HG03342 (cell line): ENCODE data around the gene GLIPR2.

Source experiments
- ATAC-seq: cut with Tn5 transposase; IDR thresholded peaks from one replicate; pipeline ENCODE4 v1.9.1; 2021; ENCODE audit warnings: mild to moderate bottlenecking, moderate library complexity; ENCODE audit not compliant: unreplicated experiment

GLIPR2 gene

DNA sequence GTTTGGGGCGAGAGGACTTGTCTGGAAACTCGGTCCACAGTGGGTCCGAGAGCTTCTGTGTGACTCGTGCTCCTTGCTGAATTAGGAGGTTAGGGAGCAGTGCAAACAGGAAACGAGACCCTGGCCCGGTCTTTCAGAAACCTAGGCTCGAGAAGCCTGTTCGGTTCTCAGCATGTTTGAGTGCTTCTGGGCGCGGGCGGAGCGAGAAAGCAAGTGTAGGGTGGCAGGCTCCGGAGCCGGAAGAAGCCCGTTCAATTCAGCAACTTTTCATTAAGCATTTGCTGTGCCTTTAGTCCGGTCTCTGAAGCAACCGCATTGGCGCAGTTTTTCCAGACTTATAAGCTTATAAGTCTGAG, 54.7 kb downstream of the GLIPR2 start:
- no peak for ATAC-seq

DNA sequence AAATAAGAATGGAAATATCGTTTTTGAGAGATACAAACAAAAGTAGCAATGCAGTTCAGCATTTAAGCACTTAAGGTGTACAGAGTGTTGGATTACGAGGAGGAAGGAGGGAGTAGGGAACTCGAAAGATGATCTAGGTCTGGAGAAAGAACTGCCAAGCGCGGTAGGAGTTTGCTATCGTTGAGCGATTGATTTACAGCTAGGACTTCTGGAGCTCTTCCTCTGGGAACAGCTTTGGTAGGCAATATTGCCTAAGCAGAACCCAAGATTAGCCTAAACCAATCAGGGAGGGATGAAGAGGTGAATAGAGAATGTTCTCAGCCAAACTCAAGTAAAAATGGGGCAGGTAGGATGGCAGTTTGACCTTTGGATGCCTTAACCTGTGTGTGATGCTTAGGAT, 55.2 kb downstream of the GLIPR2 start:
- no peak for ATAC-seq

- no peak for ATAC-seq
Observed at GRCh38 chr9:36192196-36192595, 55.7 kb downstream of the GLIPR2 start.

- no peak for ATAC-seq
Observed at GRCh38 chr9:36193023-36193422, 56.5 kb downstream of the GLIPR2 start.

DNA sequence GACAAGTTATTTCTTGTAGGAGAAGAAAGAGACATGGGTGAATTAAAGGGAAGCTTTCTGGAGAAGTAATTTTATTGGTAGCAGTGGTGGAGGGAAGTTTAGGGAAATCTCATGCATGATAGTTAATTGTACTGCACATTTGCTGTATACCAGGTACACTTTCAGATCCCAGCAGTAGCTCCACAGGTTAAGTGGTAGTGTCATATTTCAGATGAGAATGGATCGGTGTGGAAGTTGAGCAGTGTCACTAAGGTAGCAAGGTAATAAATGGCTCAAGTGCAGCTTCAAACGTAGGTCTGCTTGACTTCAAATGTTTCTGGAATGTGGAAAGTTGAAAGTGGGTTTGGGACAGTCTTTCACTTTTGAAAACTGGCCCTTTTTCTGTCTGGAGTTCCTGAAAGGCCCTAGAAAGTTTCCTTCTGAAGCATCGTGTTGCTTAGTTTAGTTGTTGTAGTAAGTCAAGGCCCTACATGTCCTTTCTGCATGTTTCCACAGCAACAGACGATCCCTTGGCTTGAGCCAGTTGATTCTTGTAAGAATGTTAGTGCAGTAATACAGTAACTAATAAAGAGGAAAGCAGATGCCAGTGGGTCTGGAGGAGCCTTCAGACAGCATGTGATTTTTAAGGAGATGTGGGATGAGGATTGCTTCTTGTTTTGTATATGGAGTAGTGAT, 57.9 kb downstream of the GLIPR2 start:
- no peak for ATAC-seq

- no peak for ATAC-seq
Observed at GRCh38 chr9:36204906-36205547, 68.5 kb downstream of the GLIPR2 start.

GRCh38 chr9:36207016-36207415, 70.5 kb downstream of the GLIPR2 start:
- ATAC-seq: no peak

DNA sequence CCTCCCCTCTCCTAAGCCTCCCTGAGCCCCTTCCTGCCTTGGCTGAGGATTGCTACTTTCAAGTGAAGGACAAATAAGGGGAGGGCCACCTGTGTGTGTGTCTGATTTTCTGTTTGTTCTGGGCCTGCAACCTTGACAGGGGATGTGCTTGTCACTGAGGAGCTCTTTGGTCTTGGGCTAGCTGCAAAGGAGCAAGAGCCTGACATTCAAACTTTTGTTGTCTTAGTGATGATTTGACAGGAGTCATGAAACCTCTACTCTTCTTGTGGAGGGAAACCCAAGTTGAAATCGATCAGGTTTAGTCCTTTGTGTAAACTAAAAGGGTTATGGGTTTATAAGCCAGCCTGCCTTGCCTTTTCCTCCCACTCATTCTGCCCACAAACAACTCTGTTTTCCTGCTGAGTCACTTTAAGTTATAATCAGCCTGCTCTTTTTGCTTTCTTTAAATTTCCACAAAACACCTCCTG, 71.0 kb downstream of the GLIPR2 start:
- ATAC-seq: no peak

GRCh38 chr9:36208521-36209253, 72.2 kb downstream of the GLIPR2 start:
- no peak for ATAC-seq

DNA sequence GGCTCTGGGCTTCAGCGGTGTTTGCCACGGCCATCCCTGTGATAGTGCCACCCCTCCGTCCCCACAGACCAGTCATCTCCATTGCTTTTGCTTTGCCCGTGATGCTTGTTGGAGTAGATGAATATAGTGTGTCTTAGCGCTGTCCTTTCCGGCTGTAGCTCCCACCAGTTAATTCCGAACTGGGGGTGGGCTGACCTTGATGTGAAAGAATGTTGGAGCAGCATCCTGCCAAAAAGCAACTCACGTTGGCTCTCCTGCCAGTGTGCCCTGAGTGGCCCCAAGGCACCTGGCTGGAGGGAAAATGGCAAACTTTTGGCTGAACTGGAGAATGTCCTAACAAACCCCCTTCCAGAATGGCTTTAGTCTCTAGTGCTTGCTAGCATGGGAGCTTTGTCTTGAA, 74.2 kb downstream of the GLIPR2 start:
- no peak for ATAC-seq

DNA sequence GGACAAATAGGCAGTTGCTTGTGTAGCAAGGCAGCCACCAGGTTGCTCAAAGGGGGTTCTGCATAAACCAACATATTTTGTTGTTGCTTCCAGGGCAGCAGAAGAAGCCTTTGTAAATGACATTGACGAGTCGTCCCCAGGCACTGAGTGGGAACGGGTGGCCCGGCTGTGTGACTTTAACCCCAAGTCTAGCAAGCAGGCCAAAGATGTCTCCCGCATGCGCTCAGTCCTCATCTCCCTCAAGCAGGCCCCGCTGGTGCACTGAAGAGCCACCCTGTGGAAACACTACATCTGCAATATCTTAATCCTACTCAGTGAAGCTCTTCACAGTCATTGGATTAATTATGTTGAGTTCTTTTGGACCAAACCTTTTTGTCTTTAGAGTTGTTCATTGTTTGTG, 75.0 kb downstream of the GLIPR2 start:
- ATAC-seq: no peak

GRCh38 chr9:36213387-36213786, 76.9 kb downstream of the GLIPR2 start:
- ATAC-seq: no peak
